IMR-90 (cell line): Measurements from ENCODE around the gene GFRA3. TPM values are rescaled to one million over a fixed set of nuclear protein-coding genes. Genes with fewer than 3 reads are reported as not detected.

ENCODE experiments used
- ATAC-seq: fragments of 200-7000 bp; cut with Tn5 transposase; 2 replicates; pipeline ENCODE4 v1.9.1; 2020; ENCODE audit warnings: low read depth, mild to moderate bottlenecking, moderate library complexity
- BruUV-seq: library from RNA; stranded (reverse); fragments of 400-500 nt; replicated peaks from 2 replicates; lab custom pipeline; 2021; lab: Mats Ljungman, UMichigan
- CTCF ChIA-PET: fragments of 300-600 bp; formaldehyde crosslinking; extraction: SDS; loops from one replicate; lab custom pipeline; 2021; ENCODE audit warnings: antibody characterized with exemption; lab: Yijun Ruan, JAX
- POLR2A ChIA-PET: fragments of 300-600 bp; sonication (Branson Sonifier 250); formaldehyde crosslinking; loops from one replicate; lab custom pipeline; 2022; ENCODE audit warnings: antibody characterized with exemption; ENCODE audit not compliant: unreplicated experiment; lab: Charles Lee
- DNase-seq: peaks from one replicate; pipeline ENCODE4 v3.0.0; 2013
- H2AFZ ChIP-seq: replicated peaks from 2 replicates; pipeline ENCODE3; 2013; ENCODE audit warnings: low read length, mild to moderate bottlenecking; ENCODE audit not compliant: poor library complexity
- H2AK5ac ChIP-seq: 2 replicates; pipeline ENCODE4 v1.6.1; 2013; ENCODE audit warnings: low read depth, low read length, inconsistent platforms
- H2AK9ac ChIP-seq: replicated peaks from 2 replicates; pipeline ENCODE3; 2013; ENCODE audit warnings: mild to moderate bottlenecking, low read depth, low read length, moderate library complexity; ENCODE audit not compliant: poor library complexity
- H2BK120ac ChIP-seq: 2 replicates; pipeline ENCODE4 v1.6.1; 2013; ENCODE audit warnings: low read depth, low read length, inconsistent platforms
- H2BK15ac ChIP-seq: 3 replicates; pipeline ENCODE4 v1.6.1; 2013; ENCODE audit warnings: low read depth, low read length, inconsistent platforms
- H2BK20ac ChIP-seq: 2 replicates; pipeline ENCODE4 v1.6.1; 2013; ENCODE audit warnings: low read depth, mild to moderate bottlenecking, inconsistent platforms, low read length, moderate library complexity
- H2BK5ac ChIP-seq: 2 replicates; pipeline ENCODE4 v1.6.1; 2013; ENCODE audit warnings: mild to moderate bottlenecking, low read depth, low read length, inconsistent platforms; ENCODE audit not compliant: poor library complexity, severe bottlenecking
- H3K14ac ChIP-seq: replicated peaks from 2 replicates; pipeline ENCODE4 v1.6.1; 2013; ENCODE audit warnings: low read depth, low read length, inconsistent platforms
- H3K18ac ChIP-seq: 2 replicates; pipeline ENCODE4 v1.6.1; 2013; ENCODE audit warnings: low read depth, low read length, control low read depth
- H3K23ac ChIP-seq: 2 replicates; pipeline ENCODE4 v1.6.1; 2013; ENCODE audit warnings: low read depth, low read length, inconsistent platforms
- H3K27ac ChIP-seq: 2 replicates; pipeline ENCODE4 v1.5.1; 2013; ENCODE audit warnings: mild to moderate bottlenecking, control low read depth, low read length; ENCODE audit not compliant: insufficient read depth
- H3K27me3 ChIP-seq: 2 replicates; pipeline ENCODE4 v1.6.1; 2013; ENCODE audit warnings: low read length; ENCODE audit not compliant: control insufficient read depth, insufficient read depth
- H3K36me3 ChIP-seq: 2 replicates; pipeline ENCODE4 v1.6.1; 2013; ENCODE audit warnings: low read length, mixed read lengths; ENCODE audit not compliant: control insufficient read depth, insufficient read depth
- H3K4ac ChIP-seq: 2 replicates; pipeline ENCODE4 v1.6.1; 2013; ENCODE audit warnings: low read depth, low read length, inconsistent platforms
- H3K4me1 ChIP-seq: 2 replicates; pipeline ENCODE4 v1.6.1; 2013; ENCODE audit warnings: low read length, mixed read lengths; ENCODE audit not compliant: control insufficient read depth, insufficient read depth
- H3K4me2 ChIP-seq: 2 replicates; pipeline ENCODE4 v1.6.1; 2013; ENCODE audit warnings: low read depth, mild to moderate bottlenecking, control low read depth, low read length, moderate library complexity
- H3K4me3 ChIP-seq: 2 replicates; pipeline ENCODE4 v1.5.1; 2013; ENCODE audit warnings: low read depth, mild to moderate bottlenecking, control low read depth, low read length, moderate library complexity; ENCODE audit not compliant: insufficient read depth
- H3K56ac ChIP-seq: 2 replicates; pipeline ENCODE4 v1.6.1; 2013; ENCODE audit warnings: low read length, inconsistent platforms; ENCODE audit not compliant: insufficient read depth; ENCODE audit errors: extremely low read depth
- H3K79me1 ChIP-seq, 2 experiments: 2 replicates each; pipeline ENCODE4 v1.6.1; 2013; ENCODE audit warnings: low read length in 2 of 2, inconsistent platforms in 1 of 2, low read depth in 1 of 2
- H3K9ac ChIP-seq: 2 replicates; pipeline ENCODE4 v1.6.1; 2013; ENCODE audit warnings: low read depth, low read length, control low read depth
- H3K9me1 ChIP-seq: 2 replicates; pipeline ENCODE4 v1.6.1; 2013; ENCODE audit warnings: low read length, inconsistent platforms; ENCODE audit not compliant: insufficient read depth
- H3K9me3 ChIP-seq: 2 replicates; pipeline ENCODE4 v1.6.1; 2013; ENCODE audit warnings: low read length; ENCODE audit not compliant: control insufficient read depth, insufficient read depth
- H4K20me1 ChIP-seq: 2 replicates; pipeline ENCODE4 v1.6.1; 2013; ENCODE audit warnings: low read length, inconsistent platforms; ENCODE audit not compliant: insufficient read depth
- H4K5ac ChIP-seq: 2 replicates; pipeline ENCODE4 v1.6.1; 2013; ENCODE audit warnings: mild to moderate bottlenecking, low read depth, low read length, control low read depth
- H4K8ac ChIP-seq, 2 experiments: 2 replicates each; pipeline ENCODE4 v1.6.1; 2013; ENCODE audit warnings: low read depth in 2 of 2, low read length in 2 of 2, control low read depth in 1 of 2, inconsistent platforms in 1 of 2
- H4K91ac ChIP-seq: 2 replicates; pipeline ENCODE4 v1.6.1; 2013; ENCODE audit warnings: low read depth, low read length, inconsistent platforms; ENCODE audit not compliant: insufficient read depth
- CEBPB ChIP-seq: IDR thresholded peaks from 2 replicates; pipeline ENCODE4 v1.6.1; 2012; ENCODE audit warnings: low read depth, low read length, improper control_type of control experiment
- CHD1 ChIP-seq: IDR thresholded peaks from 2 replicates; pipeline ENCODE4 v1.6.1; 2012; ENCODE audit warnings: low read depth, low read length, improper control_type of control experiment
- WGBS, 2 experiments: methylation state at CpG; one replicate each; pipeline versions ENCODE4 v1.1.5 to v1.1.7; 2013; ENCODE audit warnings: missing lambda C conversion rate in 2 of 2; ENCODE audit not compliant: insufficient read length in 1 of 2; ENCODE audit errors: extremely low coverage in 2 of 2; 5-methylcytosine and 5-hydroxymethylcytosine counted together
- dilution Hi-C: fragments of 300-500 bp; cut with HindIII; formaldehyde crosslinking; loops from one replicate; pipeline ENCODE4 v1.14.3; 2018; ENCODE audit warnings: low sequenced_read_pairs; ENCODE audit not compliant: unreplicated experiment
- in situ Hi-C: fragments of 300-500 bp; cut with MboI; formaldehyde crosslinking; loops from 3 replicates; pipeline ENCODE4 v1.14.3; 2019; ENCODE audit warnings: low sequenced_read_pairs, inconsistent platforms, mixed read lengths
- intact Hi-C: fragments of 100-400 bp; cut with micrococcal nuclease; formaldehyde crosslinking; loops from 2 replicates; pipeline ENCODE4 v1.10.0; 2022
- polyA plus RNA-seq, 3 experiments: library from polyadenylated mRNA; depleted of rRNA; stranded (reverse); fragments of >200 nt; gene quantifications; 2 replicates each; pipeline ENCODE4 v1.2.3, GENCODE V29; 2012; ENCODE audit warnings: low replicate concordance in 1 of 3
- total RNA-seq: library from RNA; depleted of rRNA; stranded (reverse); fragments of >200 nt; gene quantifications from 2 replicates; pipeline ENCODE4 v1.2.3, GENCODE V29; 2012

GFRA3 gene
- total and polyA plus RNA-seq, 2 of the 4 experiments (the other 2 are of a cell fraction): not detected

DNA sequence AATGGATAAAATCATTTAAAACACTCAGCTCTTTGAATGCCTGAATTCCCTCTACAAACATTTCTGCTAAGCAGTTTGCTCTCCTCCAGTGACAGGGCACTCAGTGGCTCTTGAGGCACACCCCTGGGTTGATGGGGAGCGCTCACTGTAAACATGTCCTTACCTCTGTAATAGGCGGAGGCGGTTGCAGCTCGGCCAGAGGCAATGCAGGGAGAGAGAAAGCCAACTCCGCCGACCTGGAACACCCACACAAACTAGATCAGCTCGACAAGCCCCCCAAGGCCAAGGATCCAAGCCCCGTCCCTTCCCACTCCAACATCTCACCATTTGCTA lies 61.6 kb downstream of the GFRA3 start:
- no peaks in the 10 kb centered on the region for H3K9me1 ChIP-seq
- no peak overlapping the region for H2BK120ac ChIP-seq
- TSS peak; percentile 33 for BruUV-seq
- H3K9me3 ChIP-seq: no peaks in the 10 kb centered on the region
- H3K18ac ChIP-seq: no peak overlapping the region
- WGBS, 2 experiments: no CpG with 5 or more reads among the region's 8 CpGs
- H4K5ac ChIP-seq: peak overlapping the region; percentile 73
- ATAC-seq (peak; percentile 43), DNase-seq (peak; percentile 8)
- no peak overlapping the region for H2BK20ac ChIP-seq
- peak overlapping the region; percentile 84 for H3K4me3 ChIP-seq
- H2BK5ac ChIP-seq: peak overlapping the region; percentile 74
- H3K4ac ChIP-seq: peak overlapping the region; percentile 85
- POLR2A ChIA-PET: no interaction called here
- peak overlapping the region; percentile 67 for H4K91ac ChIP-seq
- peaks cover 22 to 26% of the 10 kb centered on the region in 2 experiments for H3K79me1 ChIP-seq
- H3K36me3 ChIP-seq: peaks cover 4% of the 10 kb centered on the region
- in situ Hi-C loops (no loop called here), intact Hi-C loops (no loop called here), dilution Hi-C loops (no loop called here)
- TF ChIP-seq CEBPB: no peak
- no peak for TF ChIP-seq CHD1
- peak overlapping the region; percentile 85 for H3K23ac ChIP-seq
- H2BK15ac ChIP-seq: no peak overlapping the region
- H3K9ac ChIP-seq: peak overlapping the region; percentile 85
- H2AFZ ChIP-seq: peak overlapping the region; percentile 97
- peak overlapping the region; percentile 64 for H3K14ac ChIP-seq
- H3K27me3 ChIP-seq: no peaks in the 10 kb centered on the region
- H2AK5ac ChIP-seq: peak overlapping the region; percentile 17; the same call in 1 of the 2 replicates
- H3K4me2 ChIP-seq: peak overlapping the region; percentile 83
- no peaks in the 10 kb centered on the region for H3K4me1 ChIP-seq
- H4K20me1 ChIP-seq: no peaks in the 10 kb centered on the region
- H3K56ac ChIP-seq: peak overlapping the region; percentile 42; the same call in 1 of the 2 replicates
- peak overlapping the region; percentile 75 for H3K27ac ChIP-seq
- CTCF ChIA-PET: interaction anchor here (1.4 to 1.8 kb wide), 2 partner anchors 10 to 30 kb away, joined by 3 to 8 read pairs; no protein-coding TSS in a partner anchor
- peak overlapping the region; percentile 76 for H2AK9ac ChIP-seq
- peak overlapping the region; percentile 84 to 97 for H4K8ac ChIP-seq
